Liver (tissue), 3 donors: ENCODE measurements around the gene ZNF460.

Experiments
- CTCF ChIP-seq: fragments of 150-350 bp; IDR thresholded peaks from 2 replicates; pipeline ENCODE4 v1.5.1; 2017; ENCODE audit warnings: improper control_type of control experiment, low read depth, low read length; ENCODE audit not compliant: missing input control
- EGR1 ChIP-seq, 2 donors: IDR thresholded peaks; 2 replicates each; pipeline ENCODE4 v1.6.1; 2016 to 2018; ENCODE audit warnings: antibody characterized with exemption in 2 of 2, low read depth in 2 of 2
- FOXA1 ChIP-seq: IDR thresholded peaks from 2 replicates; pipeline ENCODE4 v1.6.1; 2016; ENCODE audit warnings: antibody characterized with exemption
- GABPA ChIP-seq, 2 donors: IDR thresholded peaks in 1 of 2; conservative IDR thresholded peaks in 1 of 2; 2 replicates each; pipeline ENCODE4 v1.6.1; 2016; ENCODE audit warnings: antibody characterized with exemption in 2 of 2, mild to moderate bottlenecking in 1 of 2, moderate library complexity in 1 of 2
- MAX ChIP-seq: IDR thresholded peaks from 2 replicates; pipeline ENCODE4 v1.6.1; 2016; ENCODE audit warnings: antibody characterized with exemption
- NR2F2 ChIP-seq: IDR thresholded peaks from 2 replicates; pipeline ENCODE4 v1.6.1; 2016; ENCODE audit warnings: antibody characterized with exemption
- RXRA ChIP-seq, 2 donors: IDR thresholded peaks; 2 replicates each; pipeline ENCODE4 v1.6.1; 2017 to 2018; ENCODE audit warnings: antibody characterized with exemption in 2 of 2, mild to moderate bottlenecking in 1 of 2
- SP1 ChIP-seq: IDR thresholded peaks from 2 replicates; pipeline ENCODE4 v1.6.1; 2018; ENCODE audit warnings: antibody characterized with exemption, mild to moderate bottlenecking
- TAF1 ChIP-seq: conservative IDR thresholded peaks from 2 replicates; pipeline ENCODE4 v1.6.1; 2016; ENCODE audit warnings: antibody characterized with exemption, mild to moderate bottlenecking
- YY1 ChIP-seq: IDR thresholded peaks from 2 replicates; pipeline ENCODE4 v1.6.1; 2016; ENCODE audit warnings: antibody characterized with exemption, mild to moderate bottlenecking
- TF ChIP-seq, protein P1 (sequence below): IDR thresholded peaks from 2 replicates; pipeline ENCODE4 v1.6.1; 2016; ENCODE audit warnings: antibody characterized with exemption
- TF ChIP-seq, protein P2 (sequence below): IDR thresholded peaks from 2 replicates; pipeline ENCODE4 v1.6.1; 2016; ENCODE audit warnings: antibody characterized with exemption, mild to moderate bottlenecking
- donor health status: healthy.
- donor health status: healthy.

- TF ChIP-seq MAX (no peak), CTCF (no peak), NR2F2 (no peak), EGR1 (IDR thresholded peaks at IDR 0.05; ENCODE audit: low read depth in 2 of 2) (no peak), TAF1 (no peak), YY1 (no peak), SP1 (no peak), RXRA (IDR thresholded peaks at IDR 0.05) (no peak), FOXA1 (no peak), GABPA (IDR thresholded peaks at IDR 0.05 in 1 of 2, conservative IDR thresholded peaks at IDR 0.05 in 1 of 2) (no peak)
- TF ChIP-seq, protein P1, sequence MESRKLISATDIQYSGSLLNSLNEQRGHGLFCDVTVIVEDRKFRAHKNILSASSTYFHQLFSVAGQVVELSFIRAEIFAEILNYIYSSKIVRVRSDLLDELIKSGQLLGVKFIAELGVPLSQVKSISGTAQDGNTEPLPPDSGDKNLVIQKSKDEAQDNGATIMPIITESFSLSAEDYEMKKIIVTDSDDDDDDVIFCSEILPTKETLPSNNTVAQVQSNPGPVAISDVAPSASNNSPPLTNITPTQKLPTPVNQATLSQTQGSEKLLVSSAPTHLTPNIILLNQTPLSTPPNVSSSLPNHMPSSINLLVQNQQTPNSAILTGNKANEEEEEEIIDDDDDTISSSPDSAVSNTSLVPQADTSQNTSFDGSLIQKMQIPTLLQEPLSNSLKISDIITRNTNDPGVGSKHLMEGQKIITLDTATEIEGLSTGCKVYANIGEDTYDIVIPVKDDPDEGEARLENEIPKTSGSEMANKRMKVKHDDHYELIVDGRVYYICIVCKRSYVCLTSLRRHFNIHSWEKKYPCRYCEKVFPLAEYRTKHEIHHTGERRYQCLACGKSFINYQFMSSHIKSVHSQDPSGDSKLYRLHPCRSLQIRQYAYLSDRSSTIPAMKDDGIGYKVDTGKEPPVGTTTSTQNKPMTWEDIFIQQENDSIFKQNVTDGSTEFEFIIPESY = no peak
- TF ChIP-seq, protein P2, sequence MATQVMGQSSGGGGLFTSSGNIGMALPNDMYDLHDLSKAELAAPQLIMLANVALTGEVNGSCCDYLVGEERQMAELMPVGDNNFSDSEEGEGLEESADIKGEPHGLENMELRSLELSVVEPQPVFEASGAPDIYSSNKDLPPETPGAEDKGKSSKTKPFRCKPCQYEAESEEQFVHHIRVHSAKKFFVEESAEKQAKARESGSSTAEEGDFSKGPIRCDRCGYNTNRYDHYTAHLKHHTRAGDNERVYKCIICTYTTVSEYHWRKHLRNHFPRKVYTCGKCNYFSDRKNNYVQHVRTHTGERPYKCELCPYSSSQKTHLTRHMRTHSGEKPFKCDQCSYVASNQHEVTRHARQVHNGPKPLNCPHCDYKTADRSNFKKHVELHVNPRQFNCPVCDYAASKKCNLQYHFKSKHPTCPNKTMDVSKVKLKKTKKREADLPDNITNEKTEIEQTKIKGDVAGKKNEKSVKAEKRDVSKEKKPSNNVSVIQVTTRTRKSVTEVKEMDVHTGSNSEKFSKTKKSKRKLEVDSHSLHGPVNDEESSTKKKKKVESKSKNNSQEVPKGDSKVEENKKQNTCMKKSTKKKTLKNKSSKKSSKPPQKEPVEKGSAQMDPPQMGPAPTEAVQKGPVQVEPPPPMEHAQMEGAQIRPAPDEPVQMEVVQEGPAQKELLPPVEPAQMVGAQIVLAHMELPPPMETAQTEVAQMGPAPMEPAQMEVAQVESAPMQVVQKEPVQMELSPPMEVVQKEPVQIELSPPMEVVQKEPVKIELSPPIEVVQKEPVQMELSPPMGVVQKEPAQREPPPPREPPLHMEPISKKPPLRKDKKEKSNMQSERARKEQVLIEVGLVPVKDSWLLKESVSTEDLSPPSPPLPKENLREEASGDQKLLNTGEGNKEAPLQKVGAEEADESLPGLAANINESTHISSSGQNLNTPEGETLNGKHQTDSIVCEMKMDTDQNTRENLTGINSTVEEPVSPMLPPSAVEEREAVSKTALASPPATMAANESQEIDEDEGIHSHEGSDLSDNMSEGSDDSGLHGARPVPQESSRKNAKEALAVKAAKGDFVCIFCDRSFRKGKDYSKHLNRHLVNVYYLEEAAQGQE = no peak
These were observed 7.3 kb upstream of the ZNF460 start for GRCh38 chr19:57273014-57273413.
